ENCODE results near the gene LOXL3.

DNA sequence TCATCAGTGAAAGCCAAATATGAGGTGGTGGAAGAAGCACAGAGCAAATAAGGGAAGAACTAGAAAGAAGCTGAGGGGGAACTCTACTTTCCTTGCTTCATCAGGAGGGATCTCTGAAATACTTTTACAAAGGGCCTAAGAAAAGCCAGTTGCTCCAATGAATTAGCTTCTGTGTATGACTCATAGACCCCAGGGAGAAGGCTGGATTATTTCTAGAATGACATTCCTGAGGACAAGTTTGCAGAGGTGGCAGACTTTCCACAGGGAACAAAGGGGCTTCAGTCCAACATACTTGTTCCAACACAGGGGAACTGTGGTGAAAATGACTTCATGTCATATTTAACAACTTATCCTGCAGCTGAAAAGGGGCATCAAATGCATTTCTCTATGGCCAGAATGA is 29.8 kb upstream of the LOXL3 start:
- TF ChIP-seq, protein P1, sequence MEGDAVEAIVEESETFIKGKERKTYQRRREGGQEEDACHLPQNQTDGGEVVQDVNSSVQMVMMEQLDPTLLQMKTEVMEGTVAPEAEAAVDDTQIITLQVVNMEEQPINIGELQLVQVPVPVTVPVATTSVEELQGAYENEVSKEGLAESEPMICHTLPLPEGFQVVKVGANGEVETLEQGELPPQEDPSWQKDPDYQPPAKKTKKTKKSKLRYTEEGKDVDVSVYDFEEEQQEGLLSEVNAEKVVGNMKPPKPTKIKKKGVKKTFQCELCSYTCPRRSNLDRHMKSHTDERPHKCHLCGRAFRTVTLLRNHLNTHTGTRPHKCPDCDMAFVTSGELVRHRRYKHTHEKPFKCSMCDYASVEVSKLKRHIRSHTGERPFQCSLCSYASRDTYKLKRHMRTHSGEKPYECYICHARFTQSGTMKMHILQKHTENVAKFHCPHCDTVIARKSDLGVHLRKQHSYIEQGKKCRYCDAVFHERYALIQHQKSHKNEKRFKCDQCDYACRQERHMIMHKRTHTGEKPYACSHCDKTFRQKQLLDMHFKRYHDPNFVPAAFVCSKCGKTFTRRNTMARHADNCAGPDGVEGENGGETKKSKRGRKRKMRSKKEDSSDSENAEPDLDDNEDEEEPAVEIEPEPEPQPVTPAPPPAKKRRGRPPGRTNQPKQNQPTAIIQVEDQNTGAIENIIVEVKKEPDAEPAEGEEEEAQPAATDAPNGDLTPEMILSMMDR (conservative IDR thresholded peaks at IDR 0.05; ENCODE audit: low read length) = no peak
- no peak for TF ChIP-seq EZH2phosphoT487 (IDR thresholded peaks at IDR 0.05; ENCODE audit: borderline replicate concordance)

All from Loucy (cell line).